SW480 (cell line): Measurements from ENCODE around the gene COX4I1.
A peak's percentile ranks its signal among the peaks of the same experiment; 100 is the strongest.

Experiments
- DNase-seq: peaks from one replicate; pipeline ENCODE4 v3.0.0-alpha.2; 2016; ENCODE audit warnings: low spot score

COX4I1 gene

GRCh38 chr16:85768199-85768598 lies 31.3 kb upstream of the COX4I1 start:
- no peak for DNase-seq

DNA sequence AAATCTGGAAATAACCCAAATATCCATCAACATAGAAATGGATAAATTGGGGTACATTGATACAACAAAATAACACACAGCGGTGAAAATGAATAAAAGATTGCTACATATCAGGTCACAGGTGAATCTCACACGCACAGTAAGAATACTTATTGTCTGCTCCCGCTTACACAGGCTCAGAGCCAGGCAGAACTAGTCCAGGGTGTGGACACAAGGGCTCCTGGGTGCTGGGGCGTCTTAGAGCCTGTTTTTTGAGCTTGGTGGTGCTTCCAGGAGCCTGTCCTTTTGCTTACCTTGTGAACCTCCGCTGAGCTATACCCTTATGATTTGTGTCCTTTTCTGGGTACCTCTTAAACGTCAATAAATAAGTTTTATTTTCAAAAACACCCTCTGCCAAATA lies 28.8 kb upstream of the COX4I1 start:
- no peak for DNase-seq

DNA sequence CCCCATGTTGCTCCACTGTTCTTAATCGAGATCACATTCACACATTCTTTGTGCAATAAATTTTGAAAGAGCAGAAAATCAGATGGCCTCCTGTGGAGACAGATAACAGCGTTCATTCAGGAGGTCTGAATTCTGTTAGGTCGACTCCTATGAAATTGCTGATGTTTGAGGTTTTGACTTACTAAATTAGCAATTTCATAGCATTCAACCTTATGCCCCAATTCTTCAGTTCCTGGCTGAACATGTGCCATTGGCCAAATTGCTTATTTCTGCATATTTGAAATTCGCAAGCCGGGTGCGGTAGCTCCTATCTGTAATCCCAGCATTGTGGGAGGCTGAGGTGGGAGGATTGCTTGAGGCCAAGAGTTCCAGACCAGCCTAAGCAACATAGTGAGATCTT lies 26.5 kb upstream of the COX4I1 start:
- DNase-seq: no peak

DNA sequence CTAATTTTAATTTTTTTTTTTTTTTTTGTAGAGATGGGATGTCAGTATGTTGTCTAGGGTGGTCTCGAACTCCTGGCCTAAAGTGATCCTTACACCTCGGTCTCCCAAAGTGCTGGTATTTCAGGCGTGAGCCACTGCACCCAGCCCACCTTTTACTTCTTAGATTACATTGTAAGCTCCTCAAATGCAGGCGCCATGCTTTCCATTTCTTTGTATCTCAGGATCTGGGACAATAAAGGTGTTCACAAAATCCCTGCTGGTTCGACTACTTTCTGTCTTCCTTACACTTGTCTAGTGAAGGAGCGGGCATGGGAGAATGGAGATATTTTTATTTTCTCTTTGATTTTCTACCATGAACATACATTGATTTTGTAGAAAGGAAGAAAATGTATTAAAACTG lies 25.4 kb upstream of the COX4I1 start:
- DNase-seq: no peak

DNA sequence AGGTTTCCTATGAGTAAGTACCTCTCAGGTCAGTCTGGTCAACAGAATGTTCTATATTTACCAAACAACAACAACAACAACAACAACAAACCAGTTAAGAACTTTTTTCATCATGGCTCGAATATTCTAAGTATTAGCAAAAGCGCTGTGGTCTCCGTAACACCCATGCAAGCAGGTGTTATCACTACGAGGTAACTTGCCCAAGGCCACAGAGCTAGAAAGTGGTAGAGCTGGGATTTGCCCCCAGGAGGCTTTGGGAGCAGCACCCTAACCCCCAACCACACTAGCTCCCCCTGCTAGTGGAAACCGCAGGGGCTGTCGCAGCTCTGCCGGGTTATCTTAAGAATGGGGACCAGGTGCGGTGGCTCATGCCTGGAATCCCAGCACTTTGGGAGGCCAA lies 24.7 kb upstream of the COX4I1 start:
- no peak for DNase-seq

GRCh38 chr16:85777583-85778310 lies 21.7 kb upstream of the COX4I1 start:
- DNase-seq: no peak

GRCh38 chr16:85778873-85779272 lies 20.6 kb upstream of the COX4I1 start:
- DNase-seq: no peak

DNA sequence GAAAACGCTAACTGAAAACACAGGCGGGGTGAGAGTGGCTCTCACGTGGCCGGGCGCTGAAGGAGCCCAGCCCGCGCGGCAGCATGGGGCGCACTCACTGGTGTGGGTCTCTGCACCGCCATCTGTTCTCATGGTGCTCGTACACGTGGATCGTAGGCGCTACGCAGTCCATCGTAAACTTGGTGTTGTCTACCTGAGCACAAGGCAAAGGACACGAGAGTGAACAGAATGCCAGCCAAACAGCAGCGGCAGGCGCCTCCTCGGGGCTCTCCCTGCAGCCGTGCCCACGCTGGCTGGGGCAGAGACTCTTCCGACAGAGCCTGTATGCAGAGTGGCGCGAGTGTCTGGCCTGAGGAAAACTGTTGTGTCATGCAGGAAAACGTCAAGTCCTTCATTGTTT lies 19.2 kb upstream of the COX4I1 start:
- no peak for DNase-seq

- no peak for DNase-seq
These were observed 18.3 kb upstream of the COX4I1 start for GRCh38 chr16:85781156-85781555.

GRCh38 chr16:85781695-85782370 lies 17.7 kb upstream of the COX4I1 start:
- no peak for DNase-seq

DNA sequence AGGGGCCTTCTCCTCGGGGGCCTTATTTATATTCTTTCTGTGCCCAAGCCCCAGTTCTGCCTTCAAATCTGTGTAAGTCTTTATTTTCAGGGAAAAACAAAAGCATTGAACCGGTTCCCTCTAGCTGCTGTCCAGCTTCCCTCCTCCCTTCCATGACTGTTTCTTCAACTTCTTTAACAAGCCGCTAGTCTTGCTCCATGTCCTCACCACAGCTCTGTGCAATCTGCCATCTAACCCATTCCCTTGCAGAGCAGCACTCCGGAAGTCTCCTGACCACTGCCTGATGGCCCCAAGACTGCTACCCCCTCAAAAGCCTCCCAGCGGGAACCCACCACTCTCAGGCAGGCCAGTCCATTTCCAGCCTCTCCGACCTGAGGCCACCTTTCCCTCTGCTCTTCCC lies 17.0 kb upstream of the COX4I1 start:
- DNase-seq: no peak

DNA sequence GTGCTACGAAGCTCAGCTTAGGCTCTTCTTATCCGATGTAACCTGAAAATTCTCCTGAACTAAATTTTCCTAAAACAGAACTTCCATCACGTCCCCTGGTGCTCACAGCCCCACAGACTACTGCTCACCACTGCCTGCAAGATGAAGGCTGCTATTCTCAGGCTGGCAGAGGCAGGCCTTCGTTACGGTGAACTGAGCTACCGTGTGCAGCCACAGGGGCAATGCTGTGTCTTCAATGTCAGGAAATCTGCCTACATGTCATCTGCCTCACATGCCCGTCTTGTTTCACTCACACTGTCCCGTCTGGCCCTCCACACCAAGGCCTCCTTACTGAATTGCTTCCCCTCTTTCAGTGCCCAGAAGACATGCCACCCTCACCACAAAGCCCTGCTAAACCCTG lies 16.1 kb upstream of the COX4I1 start:
- DNase-seq: no peak

- no peak for DNase-seq
These were observed 14.7 kb upstream of the COX4I1 start for GRCh38 chr16:85784813-85785212.

DNA sequence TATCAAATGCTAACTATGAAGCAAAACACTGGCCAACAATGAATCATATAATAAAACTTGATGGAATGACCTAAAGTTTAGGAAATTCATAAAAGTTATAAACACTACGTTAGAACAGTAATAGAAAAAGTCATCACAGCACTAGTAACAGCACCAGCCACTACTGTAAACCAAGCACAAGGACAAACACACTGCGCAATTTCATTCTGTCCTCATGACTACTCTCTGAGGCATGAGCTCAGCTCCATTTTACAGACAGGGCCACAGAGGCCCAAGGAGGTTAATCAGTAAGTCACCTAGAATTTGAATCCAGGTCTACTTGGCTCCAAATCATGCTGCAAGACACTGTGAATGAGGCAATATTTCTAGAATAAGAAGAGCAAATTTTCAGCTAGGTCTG lies 13.6 kb upstream of the COX4I1 start:
- no peak for DNase-seq

DNA sequence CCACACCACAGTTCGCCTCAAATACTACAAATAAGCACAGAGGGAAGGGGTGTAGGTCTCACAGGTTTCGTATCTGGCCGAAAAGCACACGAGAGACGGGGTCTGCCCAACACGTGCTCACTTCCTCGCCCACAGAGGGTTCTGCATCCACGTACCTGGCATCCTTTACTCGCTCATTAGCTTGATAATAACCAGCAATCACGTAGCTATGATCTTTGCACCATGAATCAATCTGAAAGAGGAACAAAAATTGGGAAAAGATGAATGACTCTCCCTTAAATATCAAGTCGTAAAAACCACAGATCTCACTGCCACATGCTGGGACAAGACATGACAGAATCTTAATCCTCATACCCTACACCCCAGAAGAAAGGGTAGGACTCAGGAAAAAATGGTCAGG lies 10.7 kb upstream of the COX4I1 start:
- DNase-seq: no peak

DNA sequence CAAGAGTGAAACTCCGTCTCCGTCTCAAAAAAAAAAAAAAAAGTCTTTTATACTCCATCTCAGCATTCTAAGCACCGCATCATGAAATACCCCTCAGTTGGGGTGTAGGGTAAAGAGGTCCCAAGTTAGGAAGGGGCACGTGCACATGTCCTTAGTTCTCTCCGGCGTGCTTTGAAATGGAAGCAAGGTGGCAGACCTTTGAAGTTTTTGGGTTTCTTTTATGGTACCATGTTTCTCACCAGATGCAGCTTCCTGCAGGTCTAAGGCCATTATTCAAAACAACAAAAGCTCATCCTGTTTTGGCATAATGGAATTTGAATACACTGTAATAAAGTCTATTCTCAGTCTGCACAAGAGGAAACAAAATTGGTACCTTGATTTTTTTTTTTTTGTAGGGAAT lies 9.7 kb upstream of the COX4I1 start:
- no peak for DNase-seq

DNA sequence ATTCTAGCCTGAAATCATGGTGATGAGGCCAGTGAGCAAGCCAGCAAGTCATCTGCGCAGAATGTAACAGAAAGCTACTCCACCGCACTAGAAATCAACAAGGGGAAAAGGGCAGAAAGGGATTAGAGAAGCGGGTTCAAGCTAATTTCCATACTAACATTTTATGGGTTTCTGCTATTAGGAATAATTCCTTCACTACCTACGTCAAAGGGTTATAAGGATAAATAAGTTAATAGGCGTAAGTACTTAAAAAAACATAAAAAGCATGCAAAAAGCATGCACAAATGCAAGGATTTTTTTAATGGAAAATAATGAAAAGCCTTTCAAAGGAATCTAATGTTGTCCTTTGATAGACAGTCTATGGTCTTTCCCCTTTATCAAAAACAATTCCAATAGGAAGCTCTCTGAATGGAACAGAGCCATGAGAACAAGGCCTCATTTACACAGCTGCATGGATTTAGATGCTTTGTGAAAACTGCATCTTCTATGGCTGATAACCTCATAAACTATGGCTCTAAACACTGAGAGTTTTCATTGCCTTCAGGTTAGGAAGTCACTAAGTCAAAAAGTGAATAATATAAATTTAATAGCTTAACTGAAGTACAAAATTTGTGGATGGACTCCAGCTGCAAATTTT lies 5.7 kb upstream of the COX4I1 start:
- DNase-seq: no peak

- DNase-seq: no peak
These were observed 4.8 kb upstream of the COX4I1 start for GRCh38 chr16:85794696-85795095.

DNA sequence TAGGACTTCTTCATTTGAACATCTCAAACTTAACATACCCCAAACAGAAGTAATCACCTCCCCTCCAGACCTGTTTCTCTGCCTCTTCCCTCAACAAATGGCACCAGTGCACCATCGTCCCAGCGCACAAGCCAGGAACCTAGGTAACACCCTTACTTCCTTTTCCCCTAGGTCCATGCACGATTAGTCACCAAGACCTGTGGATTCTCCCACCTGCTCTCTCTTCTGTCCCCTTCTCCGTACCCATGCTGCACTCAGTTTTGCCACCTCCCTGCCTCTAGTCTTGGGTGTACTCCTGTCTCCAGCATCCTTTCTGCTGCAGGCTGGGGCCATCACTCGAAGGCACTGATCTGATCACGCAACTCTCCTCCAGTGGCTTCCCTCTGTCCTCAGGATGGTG lies 3.3 kb upstream of the COX4I1 start:
- DNase-seq: no peak

DNA sequence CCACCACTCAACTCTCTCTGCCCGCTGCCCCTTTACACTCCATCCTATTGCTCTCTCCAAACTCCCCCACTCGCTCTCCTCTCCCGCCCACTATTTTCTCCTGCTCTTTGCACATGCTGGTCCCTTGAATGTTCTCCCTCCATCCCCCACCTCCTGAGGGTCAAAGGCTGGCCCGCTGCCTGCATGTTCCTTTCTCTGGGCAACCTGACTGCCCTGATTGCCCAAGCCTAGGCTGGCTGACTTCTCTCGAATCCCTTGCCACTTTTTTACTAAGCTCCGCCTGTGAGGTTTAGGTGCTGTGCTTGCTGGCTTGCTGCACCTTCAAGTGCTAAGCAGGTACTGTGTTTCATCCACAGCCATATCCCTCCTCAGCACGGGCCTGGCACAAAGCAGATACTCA lies 2.9 kb upstream of the COX4I1 start:
- DNase-seq: no peak

DNA sequence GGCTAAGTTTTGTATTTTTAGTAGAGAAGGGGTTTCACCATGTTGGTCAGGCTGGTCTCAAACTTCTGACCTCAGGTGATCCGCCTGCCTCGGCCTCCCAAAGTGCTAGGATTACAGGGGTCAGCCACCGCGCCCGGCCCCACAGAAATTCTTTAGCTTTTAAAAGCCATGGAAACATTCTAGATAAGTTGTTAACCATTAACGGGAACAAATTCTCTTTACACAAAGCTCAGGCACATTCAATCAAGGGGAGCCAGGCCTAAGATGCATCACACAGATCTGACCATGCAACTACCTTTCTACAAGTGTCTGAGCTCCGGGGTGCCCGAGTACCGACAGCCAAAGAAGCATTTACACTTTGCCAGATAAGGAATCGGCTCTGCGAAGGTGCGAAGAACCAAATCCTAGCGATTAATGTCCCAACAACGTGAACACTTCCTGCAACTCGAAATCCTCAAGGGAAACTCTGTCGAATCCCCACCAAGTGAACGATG lies 1.2 kb upstream of the COX4I1 start:
- no peak for DNase-seq

- peak; percentile 25 for DNase-seq
These were observed 496 bp upstream of the COX4I1 start for GRCh38 chr16:85798901-85799496.

GRCh38 chr16:85800321-85800669 lies 800 bp downstream of the COX4I1 start:
- no peak for DNase-seq
